22Rv1 (cell line): ENCODE results near the gene PCDH9.

Source experiments
- CTCF ChIP-seq: fragments of 450-650 bp; IDR thresholded peaks from 2 replicates; pipeline ENCODE4 v1.5.1; 2017; ENCODE audit warnings: mild to moderate bottlenecking
- ZFX ChIP-seq: fragments of 450-650 bp; IDR thresholded peaks from 2 replicates; pipeline ENCODE4 v1.6.1; 2017; ENCODE audit warnings: antibody characterized with exemption, borderline replicate concordance

DNA sequence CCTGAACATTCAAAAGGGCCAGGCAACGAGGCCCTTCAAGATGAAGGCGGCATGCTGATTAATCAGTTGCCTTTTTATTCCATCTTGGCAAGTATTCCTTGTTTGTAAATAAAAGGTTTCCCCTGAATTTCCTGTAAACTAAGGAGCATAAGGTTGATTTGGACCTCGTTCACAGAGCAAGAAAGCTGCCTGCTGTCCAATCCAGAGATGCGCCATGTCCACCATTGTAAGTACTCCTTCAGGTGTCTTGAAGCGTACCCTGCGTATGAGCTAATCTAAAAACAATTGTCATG, 884.7 kb downstream of the PCDH9 start:
- TF ChIP-seq CTCF: no peak
- no peak for TF ChIP-seq ZFX
